Measurements from ENCODE around the gene STK25. TPM values are rescaled to one million over a fixed set of nuclear protein-coding genes. Genes with fewer than 3 reads are reported as not detected.

The STK25 gene
- total and polyA plus RNA-seq, 2 experiments from 2014 or later = 125 to 304 TPM

DNA sequence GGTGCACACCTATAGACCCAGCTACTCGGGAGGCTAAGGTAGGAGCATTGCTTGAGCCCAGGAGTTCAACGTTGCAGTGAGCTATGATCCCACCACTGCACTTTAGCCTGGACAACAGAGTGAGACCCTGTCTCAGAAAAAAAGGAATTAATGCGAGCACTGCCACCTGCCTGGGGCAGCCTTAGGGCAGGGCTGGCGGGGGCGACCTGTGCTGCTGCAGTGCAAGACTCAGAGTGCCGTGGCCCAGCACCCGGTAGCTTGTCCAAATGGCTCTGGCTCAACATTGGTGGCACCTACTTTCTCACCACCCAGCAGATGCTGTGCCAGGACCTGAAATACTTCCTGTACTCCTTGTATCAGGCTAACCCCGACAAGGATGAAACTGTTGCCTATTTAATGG is 30.2 kb downstream of the STK25 start (continued):
- no peak for TF ChIP-seq CREB1 (CRISPR knock-in tag; IDR thresholded peaks at IDR 0.05; ENCODE audit: low read depth)
- TF ChIP-seq, protein P1, sequence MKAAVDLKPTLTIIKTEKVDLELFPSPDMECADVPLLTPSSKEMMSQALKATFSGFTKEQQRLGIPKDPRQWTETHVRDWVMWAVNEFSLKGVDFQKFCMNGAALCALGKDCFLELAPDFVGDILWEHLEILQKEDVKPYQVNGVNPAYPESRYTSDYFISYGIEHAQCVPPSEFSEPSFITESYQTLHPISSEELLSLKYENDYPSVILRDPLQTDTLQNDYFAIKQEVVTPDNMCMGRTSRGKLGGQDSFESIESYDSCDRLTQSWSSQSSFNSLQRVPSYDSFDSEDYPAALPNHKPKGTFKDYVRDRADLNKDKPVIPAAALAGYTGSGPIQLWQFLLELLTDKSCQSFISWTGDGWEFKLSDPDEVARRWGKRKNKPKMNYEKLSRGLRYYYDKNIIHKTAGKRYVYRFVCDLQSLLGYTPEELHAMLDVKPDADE (IDR thresholded peaks at IDR 0.05) = no peak
- no peak for TF ChIP-seq NANOG (IDR thresholded peaks at IDR 0.05; ENCODE audit: borderline replicate concordance)
- TF ChIP-seq POLR2AphosphoS5 (IDR thresholded peaks at IDR 0.05; ENCODE audit: low read depth) = no peak
- no peak for TF ChIP-seq ZNF331 (CRISPR knock-in tag; IDR thresholded peaks at IDR 0.05; ENCODE audit: low read depth)
- TF ChIP-seq ZNF114 (CRISPR knock-in tag; IDR thresholded peaks at IDR 0.05) = no peak
- TF ChIP-seq JUNB (IDR thresholded peaks at IDR 0.05; ENCODE audit: unreplicated experiment) = no peak

- Histone ChIP-seq H3K79me2 (replicated peaks; ENCODE audit: insufficient read depth) (no peaks in the 10 kb centered on the region), H4K20me1 (replicated peaks; ENCODE audit: insufficient read depth) (no peaks in the 10 kb centered on the region), H2AFZ (no peak overlapping the region), H3K27ac (ENCODE audit: low read depth) (no peak overlapping the region), H3K4me2 (no peak overlapping the region), H3K4me3 (no peak overlapping the region), H3K4me1 (ENCODE audit: insufficient read depth) (no peaks in the 10 kb centered on the region), H3K27me3 (ENCODE audit: insufficient read depth) (no peaks in the 10 kb centered on the region), H3K9me2 (ENCODE audit: insufficient read depth) (no peaks in the 10 kb centered on the region), H3K36me3 (ENCODE audit: insufficient read depth) (no peaks in the 10 kb centered on the region), H3F3A (replicated peaks; ENCODE audit: low read depth) (no peaks in the 10 kb centered on the region)
- Mint-ChIP-seq H3K27me3 (ENCODE audit: insufficient read depth, low read depth, poor library complexity) (peaks cover 9% of the 10 kb centered on the region), H3K4me1 (no peaks in the 10 kb centered on the region), H3K36me3 (ENCODE audit: low read depth) (no peaks in the 10 kb centered on the region), H3K27ac (no peak overlapping the region), H3K4me3 (no peak overlapping the region), H3K9me3 (peaks cover 21% of the 10 kb centered on the region)
- ATAC-seq = no peak
- DNase-seq (ENCODE audit: low spot score) = no peak
- TF ChIP-seq, protein P1 (IDR thresholded peaks at IDR 0.05) = no peak
- no peak for TF ChIP-seq REST (IDR thresholded peaks at IDR 0.05; ENCODE audit: unreplicated experiment)
- TF ChIP-seq POLR2AphosphoS5 (IDR thresholded peaks at IDR 0.05; ENCODE audit: low read depth) = no peak
- TF ChIP-seq, protein P2, sequence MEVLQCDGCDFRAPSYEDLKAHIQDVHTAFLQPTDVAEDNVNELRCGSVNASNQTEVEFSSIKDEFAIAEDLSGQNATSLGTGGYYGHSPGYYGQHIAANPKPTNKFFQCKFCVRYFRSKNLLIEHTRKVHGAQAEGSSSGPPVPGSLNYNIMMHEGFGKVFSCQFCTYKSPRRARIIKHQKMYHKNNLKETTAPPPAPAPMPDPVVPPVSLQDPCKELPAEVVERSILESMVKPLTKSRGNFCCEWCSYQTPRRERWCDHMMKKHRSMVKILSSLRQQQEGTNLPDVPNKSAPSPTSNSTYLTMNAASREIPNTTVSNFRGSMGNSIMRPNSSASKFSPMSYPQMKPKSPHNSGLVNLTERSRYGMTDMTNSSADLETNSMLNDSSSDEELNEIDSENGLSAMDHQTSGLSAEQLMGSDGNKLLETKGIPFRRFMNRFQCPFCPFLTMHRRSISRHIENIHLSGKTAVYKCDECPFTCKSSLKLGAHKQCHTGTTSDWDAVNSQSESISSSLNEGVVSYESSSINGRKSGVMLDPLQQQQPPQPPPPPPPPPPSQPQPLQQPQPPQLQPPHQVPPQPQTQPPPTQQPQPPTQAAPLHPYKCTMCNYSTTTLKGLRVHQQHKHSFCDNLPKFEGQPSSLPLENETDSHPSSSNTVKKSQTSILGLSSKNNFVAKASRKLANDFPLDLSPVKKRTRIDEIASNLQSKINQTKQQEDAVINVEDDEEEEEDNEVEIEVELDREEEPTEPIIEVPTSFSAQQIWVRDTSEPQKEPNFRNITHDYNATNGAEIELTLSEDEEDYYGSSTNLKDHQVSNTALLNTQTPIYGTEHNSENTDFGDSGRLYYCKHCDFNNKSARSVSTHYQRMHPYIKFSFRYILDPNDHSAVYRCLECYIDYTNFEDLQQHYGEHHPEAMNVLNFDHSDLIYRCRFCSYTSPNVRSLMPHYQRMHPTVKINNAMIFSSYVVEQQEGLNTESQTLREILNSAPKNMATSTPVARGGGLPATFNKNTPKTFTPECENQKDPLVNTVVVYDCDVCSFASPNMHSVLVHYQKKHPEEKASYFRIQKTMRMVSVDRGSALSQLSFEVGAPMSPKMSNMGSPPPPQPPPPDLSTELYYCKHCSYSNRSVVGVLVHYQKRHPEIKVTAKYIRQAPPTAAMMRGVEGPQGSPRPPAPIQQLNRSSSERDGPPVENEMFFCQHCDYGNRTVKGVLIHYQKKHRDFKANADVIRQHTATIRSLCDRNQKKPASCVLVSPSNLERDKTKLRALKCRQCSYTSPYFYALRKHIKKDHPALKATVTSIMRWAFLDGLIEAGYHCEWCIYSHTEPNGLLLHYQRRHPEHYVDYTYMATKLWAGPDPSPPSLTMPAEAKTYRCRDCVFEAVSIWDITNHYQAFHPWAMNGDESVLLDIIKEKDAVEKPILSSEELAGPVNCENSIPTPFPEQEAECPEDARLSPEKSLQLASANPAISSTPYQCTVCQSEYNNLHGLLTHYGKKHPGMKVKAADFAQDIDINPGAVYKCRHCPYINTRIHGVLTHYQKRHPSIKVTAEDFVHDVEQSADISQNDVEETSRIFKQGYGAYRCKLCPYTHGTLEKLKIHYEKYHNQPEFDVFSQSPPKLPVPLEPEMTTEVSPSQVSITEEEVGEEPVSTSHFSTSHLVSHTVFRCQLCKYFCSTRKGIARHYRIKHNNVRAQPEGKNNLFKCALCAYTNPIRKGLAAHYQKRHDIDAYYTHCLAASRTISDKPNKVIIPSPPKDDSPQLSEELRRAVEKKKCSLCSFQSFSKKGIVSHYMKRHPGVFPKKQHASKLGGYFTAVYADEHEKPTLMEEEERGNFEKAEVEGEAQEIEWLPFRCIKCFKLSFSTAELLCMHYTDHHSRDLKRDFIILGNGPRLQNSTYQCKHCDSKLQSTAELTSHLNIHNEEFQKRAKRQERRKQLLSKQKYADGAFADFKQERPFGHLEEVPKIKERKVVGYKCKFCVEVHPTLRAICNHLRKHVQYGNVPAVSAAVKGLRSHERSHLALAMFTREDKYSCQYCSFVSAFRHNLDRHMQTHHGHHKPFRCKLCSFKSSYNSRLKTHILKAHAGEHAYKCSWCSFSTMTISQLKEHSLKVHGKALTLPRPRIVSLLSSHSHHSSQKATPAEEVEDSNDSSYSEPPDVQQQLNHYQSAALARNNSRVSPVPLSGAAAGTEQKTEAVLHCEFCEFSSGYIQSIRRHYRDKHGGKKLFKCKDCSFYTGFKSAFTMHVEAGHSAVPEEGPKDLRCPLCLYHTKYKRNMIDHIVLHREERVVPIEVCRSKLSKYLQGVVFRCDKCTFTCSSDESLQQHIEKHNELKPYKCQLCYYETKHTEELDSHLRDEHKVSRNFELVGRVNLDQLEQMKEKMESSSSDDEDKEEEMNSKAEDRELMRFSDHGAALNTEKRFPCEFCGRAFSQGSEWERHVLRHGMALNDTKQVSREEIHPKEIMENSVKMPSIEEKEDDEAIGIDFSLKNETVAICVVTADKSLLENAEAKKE (CRISPR knock-in tag; IDR thresholded peaks at IDR 0.05) = no peak
- TF ChIP-seq STAT1 (IDR thresholded peaks at IDR 0.05; ENCODE audit: unreplicated experiment) = no peak
- TF ChIP-seq ZNF114 (CRISPR knock-in tag; IDR thresholded peaks at IDR 0.05) = no peak
- TF ChIP-seq CREB1 (CRISPR knock-in tag; IDR thresholded peaks at IDR 0.05; ENCODE audit: low read depth) = no peak
- no peak for TF ChIP-seq EZH2phosphoT487 (IDR thresholded peaks at IDR 0.05; ENCODE audit: unreplicated experiment)
- TF ChIP-seq NANOG (IDR thresholded peaks at IDR 0.05; ENCODE audit: borderline replicate concordance) = no peak
- TF ChIP-seq ZNF331 (CRISPR knock-in tag; IDR thresholded peaks at IDR 0.05; ENCODE audit: low read depth) = no peak
- no peak for TF ChIP-seq EZH2 (IDR thresholded peaks at IDR 0.05; ENCODE audit: low read depth, unreplicated experiment)
- no peak for TF ChIP-seq JUNB (IDR thresholded peaks at IDR 0.05; ENCODE audit: unreplicated experiment)
Measured at GRCh38 chr2:241475267-241475666, 33.1 kb downstream of the STK25 start.
